PC-3 (cell line): Measurements from ENCODE around the gene CROCC.

Experiments used
- EZH2 ChIP-seq: fragments of 300-600 bp; sonication (generic); IDR thresholded peaks from one replicate; pipeline ENCODE4 v1.6.1; 2017; ENCODE audit warnings: antibody characterized with exemption, mild to moderate bottlenecking, low read length; ENCODE audit not compliant: unreplicated experiment
- EZH2phosphoT487 ChIP-seq: fragments of 300-600 bp; sonication (generic); IDR thresholded peaks from 2 replicates; pipeline ENCODE4 v1.6.1; 2018; ENCODE audit warnings: mild to moderate bottlenecking, antibody characterized with exemption, low read length, borderline replicate concordance
- TF ChIP-seq, protein P1 (sequence below): fragments of 300-600 bp; sonication (generic); conservative IDR thresholded peaks from 2 replicates; pipeline ENCODE4 v1.5.1; 2017; ENCODE audit warnings: antibody characterized with exemption, low read depth, mild to moderate bottlenecking, low read length

DNA sequence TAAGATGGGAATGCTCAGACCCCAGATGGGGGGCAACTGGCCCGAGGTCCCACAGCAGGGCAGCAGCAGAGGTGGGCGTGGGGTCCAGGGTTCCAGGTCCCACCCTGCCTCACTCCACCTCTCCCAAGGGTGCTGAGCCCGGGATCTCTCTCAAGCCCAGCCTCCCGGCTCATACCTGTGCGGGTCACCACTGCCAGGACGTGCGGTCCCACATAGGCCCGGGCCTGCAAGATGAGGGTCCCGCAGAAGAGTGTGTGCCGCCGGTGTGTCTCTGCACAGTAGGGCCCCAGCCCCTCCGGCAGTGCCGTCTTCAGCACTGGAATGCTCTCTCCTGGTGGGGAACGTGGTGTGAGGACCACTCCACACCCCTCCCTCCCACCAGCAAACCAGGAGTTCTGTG lies 75.1 kb downstream of the CROCC start:
- TF ChIP-seq, protein P1, sequence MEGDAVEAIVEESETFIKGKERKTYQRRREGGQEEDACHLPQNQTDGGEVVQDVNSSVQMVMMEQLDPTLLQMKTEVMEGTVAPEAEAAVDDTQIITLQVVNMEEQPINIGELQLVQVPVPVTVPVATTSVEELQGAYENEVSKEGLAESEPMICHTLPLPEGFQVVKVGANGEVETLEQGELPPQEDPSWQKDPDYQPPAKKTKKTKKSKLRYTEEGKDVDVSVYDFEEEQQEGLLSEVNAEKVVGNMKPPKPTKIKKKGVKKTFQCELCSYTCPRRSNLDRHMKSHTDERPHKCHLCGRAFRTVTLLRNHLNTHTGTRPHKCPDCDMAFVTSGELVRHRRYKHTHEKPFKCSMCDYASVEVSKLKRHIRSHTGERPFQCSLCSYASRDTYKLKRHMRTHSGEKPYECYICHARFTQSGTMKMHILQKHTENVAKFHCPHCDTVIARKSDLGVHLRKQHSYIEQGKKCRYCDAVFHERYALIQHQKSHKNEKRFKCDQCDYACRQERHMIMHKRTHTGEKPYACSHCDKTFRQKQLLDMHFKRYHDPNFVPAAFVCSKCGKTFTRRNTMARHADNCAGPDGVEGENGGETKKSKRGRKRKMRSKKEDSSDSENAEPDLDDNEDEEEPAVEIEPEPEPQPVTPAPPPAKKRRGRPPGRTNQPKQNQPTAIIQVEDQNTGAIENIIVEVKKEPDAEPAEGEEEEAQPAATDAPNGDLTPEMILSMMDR: no peak
- TF ChIP-seq EZH2phosphoT487 (no peak), EZH2 (no peak)
